ENCODE results near the gene CDC14B.
"Not testable (repeated sequence)": the region's sequence is repeated elsewhere in the genome, so short reads cannot be mapped to it uniquely, and the experiment has no call there.

The CDC14B gene

DNA sequence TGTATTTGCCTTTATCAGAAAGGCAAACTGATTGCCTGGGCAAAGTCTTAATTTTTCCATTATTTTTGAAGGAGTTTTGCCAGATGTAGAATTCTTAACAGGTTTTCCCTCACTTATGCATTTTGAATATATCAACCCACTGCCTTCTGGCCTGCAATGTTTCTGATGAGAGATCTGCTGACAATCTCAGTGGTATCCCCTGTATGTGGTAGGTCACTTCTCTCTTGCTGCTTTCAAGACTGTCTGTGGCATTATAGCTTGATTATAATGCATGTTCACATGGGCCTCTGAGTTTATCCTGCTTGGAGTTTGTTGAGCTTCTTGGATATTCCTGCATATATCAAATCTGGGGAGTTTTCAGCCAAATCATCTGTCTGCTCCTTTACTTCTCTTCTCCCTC, 87.5 kb downstream of the CDC14B start:
- FAIRE-seq = no peak

DNA sequence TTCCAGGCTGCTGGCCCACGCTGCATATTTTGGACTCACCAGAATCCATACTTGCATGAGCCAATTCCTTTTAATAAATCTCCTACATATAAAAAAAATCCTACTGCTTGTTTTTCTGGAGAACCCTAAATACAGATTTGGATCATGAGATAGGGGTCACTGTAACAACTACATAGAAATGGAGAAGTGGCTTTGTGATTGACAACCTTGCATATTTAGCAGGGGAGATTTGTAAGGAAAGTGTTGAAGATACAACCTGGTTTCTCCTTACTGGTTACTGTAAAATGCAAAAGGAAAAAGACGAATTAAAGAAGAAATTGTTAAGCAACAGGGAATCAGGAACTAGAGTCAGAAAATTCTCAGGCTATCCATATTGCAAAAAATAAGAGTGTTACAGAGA, 94.9 kb downstream of the CDC14B start:
- FAIRE-seq = no peak

GRCh38 chr9:96524045-96524444, 95.6 kb downstream of the CDC14B start:
- no peak for FAIRE-seq

DNA sequence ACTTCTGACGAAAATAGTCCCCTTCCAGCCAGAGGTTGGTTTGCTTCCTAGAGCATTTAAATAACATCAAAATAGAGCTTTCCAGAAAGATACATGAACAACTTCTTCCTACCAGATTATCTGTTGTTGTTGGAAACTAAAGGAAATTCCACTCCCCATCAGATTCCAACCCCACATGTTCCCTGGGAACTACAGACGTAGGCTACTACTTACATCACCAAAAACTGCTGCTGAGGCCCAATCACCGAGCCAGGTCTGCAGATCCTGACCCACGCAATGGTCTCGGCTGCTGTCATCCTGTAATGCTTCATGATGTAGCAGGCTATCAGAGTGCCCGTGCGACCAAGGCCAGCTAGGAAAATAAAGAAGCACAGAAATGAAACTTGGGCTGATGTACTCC, 96.3 kb downstream of the CDC14B start:
- no peak for FAIRE-seq

DNA sequence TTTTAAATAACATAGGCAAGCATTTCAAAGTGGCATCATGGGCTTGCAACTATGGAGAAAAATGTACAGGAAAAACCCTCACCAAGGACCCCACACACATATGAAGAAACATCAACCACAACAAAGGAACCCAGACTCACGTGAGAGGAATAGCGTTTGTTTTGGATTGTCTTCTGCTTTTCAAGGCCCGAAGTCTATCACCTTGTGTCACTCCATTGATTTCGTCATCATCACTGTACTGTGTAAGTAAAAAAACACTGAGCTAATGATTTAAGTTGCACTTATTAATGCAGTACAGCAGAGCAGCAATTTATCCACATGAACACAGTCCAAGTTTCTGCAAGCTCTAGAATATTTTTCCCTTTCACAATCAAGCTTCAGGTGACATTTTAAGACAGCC, 97.3 kb downstream of the CDC14B start:
- FAIRE-seq = no peak

DNA sequence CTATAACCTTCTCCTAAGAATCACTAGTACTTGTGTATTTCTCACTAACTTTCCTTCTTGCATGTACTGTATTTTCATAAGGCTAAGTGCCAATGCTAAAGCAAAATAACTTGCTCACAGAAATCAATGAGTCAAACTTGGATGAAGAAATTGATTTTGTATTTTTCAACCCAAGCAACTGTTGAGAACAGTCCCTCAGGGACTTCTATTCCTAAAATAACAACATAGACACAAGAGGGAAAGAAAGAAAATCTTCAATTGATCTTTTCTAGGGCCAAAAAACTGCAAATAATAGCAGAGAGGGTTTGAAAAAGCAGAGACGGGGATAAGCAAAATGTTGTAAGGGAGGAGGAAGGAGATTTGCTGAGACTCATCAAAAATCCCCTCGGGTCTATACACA, 99.9 kb downstream of the CDC14B start:
- no peak for FAIRE-seq

GRCh38 chr9:96519095-96519494, 100.5 kb downstream of the CDC14B start:
- FAIRE-seq = no peak

- no peak for FAIRE-seq
Observed at GRCh38 chr9:96515621-96516470, 103.8 kb downstream of the CDC14B start.

- FAIRE-seq = no peak
Observed at GRCh38 chr9:96514800-96515158, 104.9 kb downstream of the CDC14B start.

DNA sequence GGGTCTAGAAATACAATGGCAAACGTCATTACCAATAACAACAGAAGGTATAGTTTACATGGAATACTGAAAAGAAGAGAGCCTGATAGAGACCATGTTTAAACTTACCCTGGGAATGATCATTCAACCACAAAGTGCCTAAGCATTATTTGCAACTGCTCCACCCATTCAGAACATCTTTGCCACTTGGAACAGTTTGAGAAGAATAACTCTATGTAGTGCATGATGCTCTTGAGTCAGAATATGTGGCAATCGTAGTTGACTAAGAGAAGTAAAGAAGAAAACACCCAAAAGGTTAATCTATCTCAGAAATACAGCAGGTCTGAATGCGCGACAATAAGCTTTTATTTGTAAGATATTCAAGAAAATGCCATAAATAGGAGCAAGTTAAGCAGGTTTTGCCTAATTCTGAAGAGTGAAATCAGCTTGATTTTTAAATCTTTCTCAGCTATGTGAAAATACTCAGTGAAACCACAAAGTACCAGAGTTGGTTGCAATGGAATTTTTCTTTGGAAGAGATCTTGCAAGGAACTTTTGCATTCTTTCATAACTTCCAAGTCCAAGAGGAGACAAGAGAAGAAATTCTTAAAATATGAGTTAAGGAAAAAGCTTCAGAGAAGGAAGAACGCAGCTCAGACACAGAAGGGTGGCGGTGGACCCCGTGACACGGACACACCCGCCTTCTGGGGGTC, 105.4 kb downstream of the CDC14B start:
- FAIRE-seq = no peak

DNA sequence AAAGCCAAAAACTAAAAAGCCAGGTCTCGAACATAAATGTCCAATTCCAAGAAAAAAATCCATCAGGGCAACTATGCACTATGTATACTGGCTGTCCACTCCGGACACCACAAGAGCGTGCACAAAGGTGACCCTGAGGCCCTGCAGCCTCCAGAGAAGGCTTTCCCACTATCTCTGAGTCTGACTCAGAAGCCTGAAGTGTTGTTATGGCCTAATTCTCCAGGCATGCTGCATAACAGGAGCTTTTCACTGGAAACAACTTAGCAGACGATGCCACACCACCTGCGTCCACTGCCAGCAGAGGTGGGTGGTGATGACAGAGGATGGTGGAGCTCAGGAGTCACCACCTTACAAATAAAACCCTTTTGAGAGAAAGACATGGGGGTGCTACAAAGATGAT, 106.0 kb downstream of the CDC14B start:
- no peak for FAIRE-seq

DNA sequence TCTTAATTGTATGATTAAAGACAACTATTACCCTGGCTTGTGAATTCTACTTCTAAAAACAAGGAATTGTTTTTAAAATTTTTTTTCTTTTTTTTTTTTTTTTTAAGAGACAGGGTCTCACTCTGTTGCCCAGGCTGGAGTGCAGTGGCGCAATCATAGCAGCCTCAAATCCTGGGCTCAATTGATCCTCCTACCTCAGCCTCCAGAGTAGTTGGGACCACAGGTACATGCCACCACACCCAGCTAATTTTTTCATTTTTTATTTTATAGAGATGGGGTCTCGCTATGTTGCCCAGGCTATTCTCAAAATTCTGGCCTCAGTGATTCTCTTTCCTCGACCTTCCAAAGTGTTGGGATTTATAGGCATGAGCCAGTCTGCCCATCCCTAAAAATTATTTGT, 107.4 kb downstream of the CDC14B start:
- no peak for FAIRE-seq

DNA sequence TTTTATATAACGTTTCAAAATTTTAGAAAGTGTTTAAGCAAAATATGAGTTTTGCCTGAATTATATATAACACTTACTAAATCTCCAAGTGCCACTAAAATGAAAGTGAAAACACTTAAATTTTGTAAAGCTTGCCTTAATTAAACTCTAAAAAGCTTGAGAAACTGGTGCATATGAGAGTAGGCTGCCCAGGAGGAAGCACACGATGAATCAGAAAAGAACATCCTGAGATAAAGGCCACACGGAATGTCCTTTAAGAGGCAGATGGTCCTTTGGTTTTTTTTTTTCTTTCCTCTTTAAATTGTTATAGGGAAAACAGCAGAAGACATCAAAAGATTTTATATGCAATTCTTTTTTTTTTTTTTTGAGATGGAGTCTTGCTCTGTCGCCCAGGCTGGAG, 109.4 kb downstream of the CDC14B start:
- FAIRE-seq = no peak

- no peak for FAIRE-seq
Observed at GRCh38 chr9:96509848-96510247, 109.8 kb downstream of the CDC14B start.

GRCh38 chr9:96509026-96509425, 110.6 kb downstream of the CDC14B start:
- no peak for FAIRE-seq

- no peak for FAIRE-seq
Observed at GRCh38 chr9:96508227-96508940, 111.3 kb downstream of the CDC14B start.

DNA sequence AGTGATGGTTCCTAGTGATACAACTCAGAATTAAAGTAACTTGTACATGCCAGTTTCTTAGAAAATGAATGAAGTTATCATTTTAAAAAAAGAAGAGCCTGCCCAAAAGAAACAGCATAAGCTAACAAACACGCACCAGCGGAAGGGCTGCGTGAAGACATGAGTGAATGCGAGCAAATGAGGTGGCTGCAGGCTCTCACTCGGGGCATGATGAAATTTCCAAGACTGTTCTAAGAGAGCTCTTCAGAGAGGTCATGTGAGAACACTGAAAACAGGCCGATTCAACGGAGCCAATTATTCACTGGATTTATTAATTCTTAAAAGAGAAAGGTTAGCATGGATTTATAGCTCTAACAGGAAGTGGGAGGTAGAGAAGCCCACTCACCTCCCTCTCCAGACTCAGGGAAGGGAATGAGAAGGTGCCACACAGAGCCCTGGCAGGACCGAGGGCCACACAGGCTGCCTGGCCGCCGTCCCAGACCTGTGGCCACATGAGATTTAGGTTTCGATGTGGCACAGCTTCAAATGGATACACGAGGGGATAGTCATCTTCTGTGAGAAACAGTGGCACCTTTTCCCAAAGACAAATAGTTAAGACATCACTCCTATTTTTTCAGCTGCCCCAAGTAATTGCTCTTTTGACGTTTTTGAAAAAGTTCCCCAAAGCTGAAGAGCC, 114.2 kb downstream of the CDC14B start:
- no peak for FAIRE-seq

DNA sequence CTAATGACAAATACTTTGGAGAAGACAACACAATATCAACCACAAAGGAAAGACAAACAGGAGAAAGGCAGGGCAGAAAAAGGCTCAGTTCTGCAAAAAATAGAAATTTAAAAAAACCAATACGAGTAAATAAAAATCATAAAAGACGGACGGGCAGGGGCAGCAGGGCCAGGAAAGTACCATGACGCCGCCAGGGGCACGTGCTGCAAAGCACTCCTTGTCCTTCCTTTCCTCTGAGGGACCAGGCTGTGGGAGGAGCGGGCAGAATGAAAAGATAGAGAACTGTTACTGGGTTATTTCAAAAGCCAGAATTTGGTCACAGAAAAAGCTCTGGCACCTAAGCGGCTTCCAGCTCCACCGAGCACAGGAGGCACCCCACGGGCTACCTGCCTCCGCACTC, 115.7 kb downstream of the CDC14B start:
- no peak for FAIRE-seq

GRCh38 chr9:96503374-96503748, 116.3 kb downstream of the CDC14B start:
- not testable (repeated sequence) for FAIRE-seq

DNA sequence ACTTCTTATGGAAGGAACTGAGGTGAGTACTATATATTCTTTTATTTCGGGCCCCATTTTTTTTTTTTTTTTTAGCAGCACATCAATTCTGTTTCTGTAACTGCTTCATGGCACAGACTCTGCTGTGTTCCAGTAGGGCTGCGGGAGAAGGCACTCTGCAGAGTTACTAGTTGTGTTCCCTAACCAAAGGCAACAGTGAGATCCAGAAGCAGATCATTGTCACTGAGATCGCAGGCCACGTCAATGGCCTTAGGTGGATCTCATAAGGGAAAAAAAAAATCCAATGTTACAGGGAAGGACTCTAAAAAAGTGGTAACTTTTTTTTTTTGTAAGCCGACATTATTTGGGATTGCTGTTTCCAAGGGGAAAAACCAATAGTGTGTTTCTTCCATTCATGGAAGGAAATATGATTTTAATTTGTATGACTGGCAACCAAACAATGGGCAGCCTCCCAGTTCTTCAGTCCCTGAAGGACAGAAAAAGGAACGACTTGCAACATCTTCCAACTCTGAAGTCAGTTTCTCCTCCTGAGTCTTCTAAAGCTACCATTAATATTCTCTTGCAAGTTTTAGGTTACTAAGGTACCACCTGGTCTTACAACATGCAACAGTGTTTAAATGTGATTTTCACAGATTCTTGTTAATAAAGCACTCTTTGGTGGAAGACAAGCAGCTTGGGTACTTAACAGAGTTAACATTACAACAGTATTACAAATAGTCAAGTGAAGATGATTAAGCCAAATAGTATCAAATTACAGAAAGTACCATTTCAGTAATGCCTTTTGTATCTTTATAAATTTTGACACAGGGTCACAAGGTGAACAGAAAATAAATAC, 116.9 kb downstream of the CDC14B start:
- peak; percentile 54 for FAIRE-seq

DNA sequence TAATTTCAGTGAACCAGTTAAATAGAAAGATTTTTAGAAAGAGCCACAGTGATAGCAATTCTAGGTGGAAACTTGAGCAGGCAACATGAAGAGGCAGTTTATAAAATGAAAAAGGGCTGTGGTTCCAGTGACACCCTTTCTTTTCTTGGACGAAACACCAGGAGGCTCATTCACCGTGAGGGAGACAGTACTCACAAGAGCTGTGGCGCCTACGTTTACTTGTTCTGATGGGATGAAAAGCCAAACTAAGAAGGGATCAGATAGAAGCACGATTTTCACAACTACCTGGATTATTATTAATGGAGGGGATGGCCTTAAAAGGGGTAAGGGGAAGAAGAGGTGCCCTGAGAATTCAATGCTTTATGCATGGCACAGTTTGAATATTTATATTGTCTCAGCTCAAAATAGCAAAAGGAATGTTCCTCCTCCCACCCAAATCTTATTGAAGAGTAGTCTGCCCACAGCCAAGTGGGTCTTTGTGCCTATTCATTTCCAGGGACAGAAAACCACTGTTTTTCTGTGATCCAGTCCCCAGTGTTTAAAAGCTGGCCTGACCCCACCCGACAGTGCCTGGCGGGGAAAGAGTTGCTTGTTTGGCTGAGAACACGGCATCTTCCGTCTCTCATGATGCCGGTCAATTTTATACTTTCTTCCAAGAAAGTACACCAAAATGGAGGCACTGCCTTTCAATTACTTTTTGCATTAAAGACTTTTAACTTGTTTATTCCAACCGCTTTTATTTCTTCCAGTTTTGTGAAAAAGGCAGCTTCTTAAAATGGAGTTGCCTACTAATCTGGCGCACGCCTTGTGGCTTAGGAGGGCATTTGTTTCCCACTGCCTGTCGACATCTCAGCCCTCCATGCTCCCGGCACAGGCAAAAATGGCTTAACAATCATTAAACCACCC, 117.8 kb downstream of the CDC14B start:
- no peak for FAIRE-seq
